Keratinocyte (primary cell): Measurements from ENCODE around the gene VANGL1. TPM values are rescaled to one million over a fixed set of nuclear protein-coding genes. Genes with fewer than 3 reads are reported as not detected.

ENCODE experiments used
- DNase-seq: peaks from one replicate; pipeline ENCODE4 v3.0.0-alpha.2; 2011; ENCODE audit warnings: low read depth, missing footprints, low spot score
- FAIRE-seq: peaks from 2 replicates; lab custom pipeline; 2011; peaks lifted over from hg19 to GRCh38; lab: Jason Lieb, UNC
- H2AFZ ChIP-seq: 2 replicates; pipeline ENCODE4 v1.6.0; 2012; ENCODE audit warnings: low read length, control low read depth, inconsistent platforms; ENCODE audit not compliant: control insufficient read depth
- H3K27ac ChIP-seq: 2 replicates; pipeline ENCODE4 v1.5.1; 2011; ENCODE audit warnings: low read length; ENCODE audit not compliant: control insufficient read depth, insufficient read depth
- H3K27me3 ChIP-seq: 3 replicates; pipeline ENCODE4 v1.6.0; 2011; ENCODE audit warnings: low read length; ENCODE audit not compliant: control insufficient read depth, insufficient read depth; ENCODE audit errors: extremely low read depth
- H3K36me3 ChIP-seq, 2 experiments: 2 replicates in 1 of 2; 3 replicates in 1 of 2; pipeline ENCODE4 v1.5.1; 2011; ENCODE audit warnings: low read length in 2 of 2, mild to moderate bottlenecking in 1 of 2; ENCODE audit not compliant: control insufficient read depth in 2 of 2, insufficient read depth in 2 of 2; ENCODE audit errors: extremely low read depth in 1 of 2
- H3K4me1 ChIP-seq: 3 replicates; pipeline ENCODE4 v1.5.1; 2011; ENCODE audit warnings: low read length; ENCODE audit not compliant: control insufficient read depth, insufficient read depth; ENCODE audit errors: extremely low read depth
- H3K4me2 ChIP-seq: 3 replicates; pipeline ENCODE4 v1.6.0; 2011; ENCODE audit warnings: low read depth, low read length; ENCODE audit not compliant: control insufficient read depth, insufficient read depth; ENCODE audit errors: extremely low read depth
- H3K4me3 ChIP-seq, 3 experiments: fragments of 200-600 bp in 1 of 3; sonication (generic) in 1 of 3; 2 replicates in 2 of 3; 3 replicates in 1 of 3; pipeline ENCODE4 v1.5.1; 2011 to 2016; ENCODE audit warnings: low read length in 3 of 3, mild to moderate bottlenecking in 3 of 3, control low read depth in 2 of 3, inconsistent platforms in 1 of 3, low read depth in 1 of 3, mixed read lengths in 1 of 3, mixed run types in 1 of 3, moderate library complexity in 1 of 3; ENCODE audit not compliant: control insufficient read depth in 2 of 3, insufficient read depth in 2 of 3; ENCODE audit errors: extremely low read depth in 1 of 3
- H3K79me2 ChIP-seq: 2 replicates; pipeline ENCODE4 v1.6.0; 2012; ENCODE audit warnings: low read length; ENCODE audit not compliant: control insufficient read depth, insufficient read depth
- H3K9ac ChIP-seq: 3 replicates; pipeline ENCODE4 v1.6.0; 2011; ENCODE audit warnings: low read length; ENCODE audit not compliant: control insufficient read depth, insufficient read depth; ENCODE audit errors: extremely low read depth
- H3K9me1 ChIP-seq: 3 replicates; pipeline ENCODE4 v1.6.0; 2011; ENCODE audit warnings: low read length; ENCODE audit not compliant: control insufficient read depth, insufficient read depth; ENCODE audit errors: extremely low read depth
- H3K9me3 ChIP-seq: 2 replicates; pipeline ENCODE4 v1.5.1; 2012; ENCODE audit warnings: low read depth, low read length; ENCODE audit not compliant: control insufficient read depth
- H4K20me1 ChIP-seq: 3 replicates; pipeline ENCODE4 v1.6.0; 2011; ENCODE audit warnings: low read length; ENCODE audit not compliant: control insufficient read depth, insufficient read depth; ENCODE audit errors: extremely low read depth
- EZH2 ChIP-seq: IDR thresholded peaks from one replicate; pipeline ENCODE4 v1.6.1; 2012; ENCODE audit warnings: inconsistent platforms, mild to moderate bottlenecking, low read length, moderate library complexity
- dilution Hi-C: fragments of 300-500 bp; cut with MboI; formaldehyde crosslinking; loops from one replicate; pipeline ENCODE4 v1.7.0; 2020; ENCODE audit warnings: low sequenced_read_pairs; ENCODE audit not compliant: extremely low pct_ligation_motif_present
- polyA plus RNA-seq, 5 experiments: library from polyadenylated mRNA; depleted of rRNA in 3 of 5; stranded (reverse) in 3 of 5; stranded (forward) in 1 of 5; unstranded in 1 of 5; fragments of >200 nt; gene quantifications; 1 replicate in 1 of 5; 2 replicates in 3 of 5; 3 replicates in 1 of 5; pipeline versions ENCODE4 v1.2.1 to v1.2.3, GENCODE V29; 2011 to 2012; ENCODE audit warnings: missing spikeins in 2 of 5, low read depth in 1 of 5, low replicate concordance in 1 of 5
- TF ChIP-seq, protein P1 (sequence below), 3 experiments: IDR thresholded peaks in 1 of 3; conservative IDR thresholded peaks in 1 of 3; optimal IDR thresholded peaks in 1 of 3; 2 replicates in 2 of 3; 3 replicates in 1 of 3; pipeline versions ENCODE3 to v1.5.1; 2011; ENCODE audit warnings: low read length in 3 of 3, mild to moderate bottlenecking in 3 of 3, moderate library complexity in 2 of 3, control low read depth in 1 of 3, inconsistent platforms in 1 of 3; ENCODE audit not compliant: insufficient read depth in 2 of 3; ENCODE audit errors: extremely low read depth in 1 of 3

VANGL1 gene
- polyA plus RNA-seq, 1 donor (not counting 4 experiments of a cell fraction or from before 2014, with no cell fraction given): 22.4 TPM

DNA sequence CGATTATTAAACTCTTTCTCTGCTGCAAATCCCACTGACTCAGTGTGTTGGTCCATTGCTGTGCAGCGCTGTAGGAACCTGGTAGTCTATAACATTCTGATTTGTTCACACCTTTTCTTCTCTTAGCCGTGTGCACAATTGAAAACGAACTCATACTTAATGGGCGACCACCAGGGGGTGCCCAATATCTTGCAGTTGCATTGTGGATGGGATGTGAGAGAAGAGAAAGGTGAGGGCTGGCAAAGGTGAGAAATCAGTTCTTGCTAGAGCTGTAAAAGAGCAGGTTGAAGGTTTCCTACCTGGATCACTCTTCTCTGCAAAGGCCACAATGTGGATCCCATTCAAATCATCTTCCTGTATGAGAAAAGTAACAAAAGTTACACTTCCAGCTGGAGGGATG lies 75.8 kb downstream of the VANGL1 start:
- Histone ChIP-seq H3K4me3 (no peak overlapping the region), H3K9ac (no peak overlapping the region), H3K4me2 (no peak overlapping the region), H3K9me3 (no peaks in the 10 kb centered on the region), H3K27me3 (no peaks in the 10 kb centered on the region), H3K9me1 (peaks cover 5% of the 10 kb centered on the region), H3K36me3 (no peaks in the 10 kb centered on the region), H3K79me2 (no peaks in the 10 kb centered on the region), H2AFZ (no peak overlapping the region), H3K4me1 (peaks cover 28% of the 10 kb centered on the region), H3K27ac (no peak overlapping the region), H4K20me1 (no peaks in the 10 kb centered on the region)
- DNase-seq: no peak
- dilution Hi-C loops: no loop called here
- no peak for FAIRE-seq
- TF ChIP-seq, protein P1, sequence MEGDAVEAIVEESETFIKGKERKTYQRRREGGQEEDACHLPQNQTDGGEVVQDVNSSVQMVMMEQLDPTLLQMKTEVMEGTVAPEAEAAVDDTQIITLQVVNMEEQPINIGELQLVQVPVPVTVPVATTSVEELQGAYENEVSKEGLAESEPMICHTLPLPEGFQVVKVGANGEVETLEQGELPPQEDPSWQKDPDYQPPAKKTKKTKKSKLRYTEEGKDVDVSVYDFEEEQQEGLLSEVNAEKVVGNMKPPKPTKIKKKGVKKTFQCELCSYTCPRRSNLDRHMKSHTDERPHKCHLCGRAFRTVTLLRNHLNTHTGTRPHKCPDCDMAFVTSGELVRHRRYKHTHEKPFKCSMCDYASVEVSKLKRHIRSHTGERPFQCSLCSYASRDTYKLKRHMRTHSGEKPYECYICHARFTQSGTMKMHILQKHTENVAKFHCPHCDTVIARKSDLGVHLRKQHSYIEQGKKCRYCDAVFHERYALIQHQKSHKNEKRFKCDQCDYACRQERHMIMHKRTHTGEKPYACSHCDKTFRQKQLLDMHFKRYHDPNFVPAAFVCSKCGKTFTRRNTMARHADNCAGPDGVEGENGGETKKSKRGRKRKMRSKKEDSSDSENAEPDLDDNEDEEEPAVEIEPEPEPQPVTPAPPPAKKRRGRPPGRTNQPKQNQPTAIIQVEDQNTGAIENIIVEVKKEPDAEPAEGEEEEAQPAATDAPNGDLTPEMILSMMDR (optimal IDR thresholded peaks at IDR 0.05 in 1 of 3, IDR thresholded peaks at IDR 0.05 in 1 of 3, conservative IDR thresholded peaks at IDR 0.05 in 1 of 3; ENCODE audit: extremely low read depth in 1 of 3, insufficient read depth in 2 of 3, low read length in 3 of 3): peak; percentile 25 to 49 (median 45)
- no peak for TF ChIP-seq EZH2

DNA sequence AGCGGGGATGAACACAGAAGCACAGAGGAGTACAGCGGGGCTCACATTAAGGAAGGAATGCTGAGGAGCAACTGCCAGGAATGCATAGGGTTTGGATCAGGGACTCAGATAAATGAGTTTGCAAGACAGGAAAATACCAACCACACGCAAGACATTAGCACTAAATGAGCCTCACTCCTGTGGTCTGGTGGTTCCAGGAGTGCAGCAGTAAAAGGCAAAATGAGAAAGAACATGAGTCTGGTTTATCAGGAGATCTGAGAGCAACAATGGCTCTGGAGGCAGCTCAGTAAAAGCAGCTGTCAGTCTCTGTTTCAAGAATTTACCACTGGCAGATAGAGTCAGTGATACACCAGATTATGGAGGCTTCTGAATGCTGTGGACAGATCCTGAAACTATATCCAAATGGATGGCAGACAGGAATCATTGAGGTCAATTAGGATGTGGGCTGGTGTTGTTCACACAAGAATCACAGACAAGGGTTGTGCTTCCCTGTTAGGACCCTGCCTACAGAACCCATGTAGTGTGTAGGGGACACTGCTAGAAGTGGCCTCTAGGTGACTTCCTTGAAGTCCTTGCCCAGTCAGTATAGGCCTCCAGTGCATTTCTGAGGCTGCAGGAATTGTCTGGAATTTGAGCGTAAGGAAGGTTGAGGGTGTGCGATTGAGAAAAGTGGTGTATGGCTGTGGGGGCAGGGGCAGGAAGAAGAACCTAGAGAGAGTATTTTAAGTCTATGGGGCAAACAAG lies 76.4 kb downstream of the VANGL1 start:
- Histone ChIP-seq H3K4me2 (no peak overlapping the region), H3K9ac (no peak overlapping the region), H3K27ac (no peak overlapping the region), H3K4me3 (no peak overlapping the region), H2AFZ (no peak overlapping the region), H3K79me2 (no peaks in the 10 kb centered on the region), H3K9me1 (peaks cover 5% of the 10 kb centered on the region), H3K4me1 (peaks cover 23% of the 10 kb centered on the region), H3K9me3 (no peaks in the 10 kb centered on the region), H4K20me1 (no peaks in the 10 kb centered on the region), H3K27me3 (no peaks in the 10 kb centered on the region), H3K36me3 (no peaks in the 10 kb centered on the region)
- TF ChIP-seq, protein P1 (optimal IDR thresholded peaks at IDR 0.05 in 1 of 3, IDR thresholded peaks at IDR 0.05 in 1 of 3, conservative IDR thresholded peaks at IDR 0.05 in 1 of 3; ENCODE audit: extremely low read depth in 1 of 3, insufficient read depth in 2 of 3, low read length in 3 of 3): no peak
- no peak for TF ChIP-seq EZH2
- dilution Hi-C loops: no loop called here
- DNase-seq: no peak
- FAIRE-seq: no peak
